Heart left ventricle (tissue), 16 donors: ENCODE data around the gene PLA2G4F. TPM values are rescaled to one million over a fixed set of nuclear protein-coding genes. Genes with fewer than 3 reads are reported as not detected.

Experiments
- ATAC-seq, 4 donors: fragments of 200-7000 bp; cut with Tn5 transposase; one replicate each; pipeline ENCODE4 v1.9.1; 2020 to 2022; ENCODE audit warnings: moderate library complexity in 4 of 4, mild to moderate bottlenecking in 3 of 4, moderate number of reproducible peaks in 1 of 4
- DNase-seq, 5 donors: peaks; one replicate each; pipeline ENCODE4 v3.0.0-alpha.2; 2020
- H3K27ac ChIP-seq, 12 donors: fragments of 200-600 bp; sonication (generic) in 4 of 12; one replicate each; pipeline versions ENCODE4 v1.5.0 to v1.8.0; 2016 to 2022; ENCODE audit warnings: mild to moderate bottlenecking in 2 of 12
- H3K27me3 ChIP-seq, 9 donors: fragments of 200-600 bp; sonication (generic) in 2 of 9; one replicate each; pipeline versions ENCODE4 v1.5.1 to v1.8.0; 2016 to 2022; ENCODE audit warnings: mild to moderate bottlenecking in 3 of 9
- H3K36me3 ChIP-seq, 9 donors: fragments of 200-600 bp; sonication (generic) in 2 of 9; one replicate each; pipeline versions ENCODE4 v1.5.0 to v1.8.0; 2018 to 2022; ENCODE audit warnings: mild to moderate bottlenecking in 2 of 9
- H3K4me1 ChIP-seq, 12 donors: fragments of 200-600 bp; sonication (generic) in 4 of 12; one replicate each; pipeline versions ENCODE4 v1.5.0 to v1.8.0; 2016 to 2022; ENCODE audit warnings: mild to moderate bottlenecking in 3 of 12
- H3K4me3 ChIP-seq, 12 donors: fragments of 200-600 bp; sonication (generic) in 4 of 12; one replicate each; pipeline versions ENCODE4 v1.5.0 to v1.8.0; 2017 to 2022; ENCODE audit warnings: mild to moderate bottlenecking in 9 of 12, moderate library complexity in 4 of 12
- H3K9me3 ChIP-seq, 12 donors: fragments of 200-600 bp; sonication (generic) in 4 of 12; one replicate each; pipeline versions ENCODE4 v1.5.0 to v1.8.0; 2016 to 2022; ENCODE audit warnings: mild to moderate bottlenecking in 1 of 12
- CTCF ChIP-seq, 12 donors: fragments of 200-600 bp; sonication (generic) in 4 of 12; IDR thresholded peaks; one replicate each; pipeline versions ENCODE4 v1.5.0 to v1.8.0; 2018 to 2022; ENCODE audit warnings: antibody characterized with exemption in 12 of 12, mild to moderate bottlenecking in 5 of 12
- POLR2A ChIP-seq, 2 donors: fragments of 450-650 bp; IDR thresholded peaks; one replicate each; pipeline ENCODE4 v1.6.1; 2017; ENCODE audit warnings: antibody characterized with exemption in 2 of 2, mild to moderate bottlenecking in 2 of 2, moderate library complexity in 2 of 2
- WGBS, 4 donors: extraction: QIAGEN DNeasy Blood & Tissue Kit in 2 of 4; methylation state at CpG; one replicate each; pipeline versions ENCODE4 v1.1.5 to v1.1.7; 2013 to 2018; 5-methylcytosine and 5-hydroxymethylcytosine counted together
- intact Hi-C, 10 donors: fragments of 100-400 bp; cut with DNase I; formaldehyde crosslinking; loops; one replicate each; pipeline versions ENCODE4 v1.11.1 to v1.14.2; 2022
- polyA plus RNA-seq, 2 donors: library from polyadenylated mRNA; stranded (reverse); fragments of 200-250 nt; gene quantifications; one replicate each; pipeline ENCODE4 v1.2.3, GENCODE V29; 2013
- total RNA-seq, 9 donors: library from RNA; depleted of rRNA in 2 of 9; stranded (reverse); fragments of >200 nt in 2 of 9; fragmentation: NEBNext Ultra II Directional in 3 of 9; extraction: Animal tissue kit (Norgen Biotek cat#: 25700) in 3 of 9; gene quantifications; one replicate each; pipeline versions ENCODE4 v1.1.0 to v1.2.4, GENCODE V29; 2016 to 2023
- donor health status: ischemic (EF 13 %, LVEDD 7.1; RV severe dilation, severe dysfunction).
- donor health status: healthy with polysubstance abuse.
- donor health status: DM: no; HTN: yes; CAD: no.
- donor health status: DM: no; HTN: no; CAD: no.
- donor health status: ischemic (EF 25% LVEDD 6.9; RV normal size, moderate dysfunction).
- donor health status: ischemic (EF 25% LVEDD 5.7; RV mildly dilated, moderate dysfunction).
- donor health status: healthy.
- donor health status: DM: yes; HTN: yes; CAD: no.
- donor health status: ischemic (EF 35%, LVEDD 5.7; RV mildly dilated, moderate dysfunction).
- donor health status: nonischemic (EF 11% LVEDD 7.7; RV severe dilation, severe dysfunction).
- donor health status: DM: yes; HTN: yes; CAD: no.
- donor health status: PGD.
- donor health status: ischemic (EF 29% LVEDD 5.4; RV normal size, mild dysfunction).
- donor health status: nonischemic (EF 23%, LVEDD 6.1; RV moderate dilation, normal function).

The PLA2G4F gene
- total and polyA plus RNA-seq, 11 donors: 0.09 to 9.0 (median 1.4) TPM

- Histone ChIP-seq H3K9me3 (no peaks in the 10 kb centered on the region), H3K4me1 (peaks cover 0 to under 1% (median 0%) of the 10 kb centered on the region in 12 donors), H3K36me3 (no peaks in the 10 kb centered on the region), H3K4me3 (no peak overlapping the region), H3K27me3 (no peaks in the 10 kb centered on the region), H3K27ac (no peak overlapping the region)
- no peak for TF ChIP-seq POLR2A (IDR thresholded peaks at IDR 0.05)
- TF ChIP-seq CTCF (IDR thresholded peaks at IDR 0.05): no peak
- ATAC-seq: no peak
- no peak for DNase-seq
- WGBS, 4 donors: 90 to 94% (median 92%) methylated on average over 3 to 4 of the region's 4 CpGs
- intact Hi-C loops: no loop called here
These were observed 13.1 kb downstream of the PLA2G4F start for GRCh38 chr15:42143356-42143755.

GRCh38 chr15:42141795-42142667 lies 14.4 kb downstream of the PLA2G4F start:
- Histone ChIP-seq H3K36me3 (no peaks in the 10 kb centered on the region), H3K27ac (no peak overlapping the region), H3K4me1 (no peaks in the 10 kb centered on the region), H3K9me3 (no peaks in the 10 kb centered on the region), H3K27me3 (no peaks in the 10 kb centered on the region), H3K4me3 (no peak overlapping the region)
- ATAC-seq (no peak), DNase-seq (no peak)
- no peak for TF ChIP-seq POLR2A (IDR thresholded peaks at IDR 0.05)
- no peak for TF ChIP-seq CTCF (IDR thresholded peaks at IDR 0.05)
- intact Hi-C loops: no loop called here
- WGBS, 4 donors: 82 to 88% (median 86%) methylated on average over 21 of the region's 21 CpGs

GRCh38 chr15:42141246-42141645 lies 15.2 kb downstream of the PLA2G4F start:
- no peak for ATAC-seq
- Histone ChIP-seq H3K4me1 (no peaks in the 10 kb centered on the region), H3K27me3 (no peaks in the 10 kb centered on the region), H3K27ac (no peak overlapping the region), H3K36me3 (no peaks in the 10 kb centered on the region), H3K9me3 (no peaks in the 10 kb centered on the region), H3K4me3 (no peak overlapping the region)
- no peak for DNase-seq
- 82 to 90% (median 89%) methylated on average over 5 to 7 of the region's 7 CpGs for WGBS, 4 donors
- intact Hi-C loops: no loop called here
- TF ChIP-seq POLR2A (IDR thresholded peaks at IDR 0.05) (no peak), CTCF (IDR thresholded peaks at IDR 0.05) (no peak)

GRCh38 chr15:42140383-42141070 lies 15.9 kb downstream of the PLA2G4F start:
- ATAC-seq (no peak), DNase-seq (no peak)
- 84 to 90% (median 87%) methylated on average over 8 of the region's 8 CpGs for WGBS, 4 donors
- H3K4me3 ChIP-seq: no peak overlapping the region
- no peaks in the 10 kb centered on the region for H3K4me1 ChIP-seq
- intact Hi-C loops: no loop called here
- no peaks in the 10 kb centered on the region for H3K9me3 ChIP-seq
- H3K27ac ChIP-seq: no peak overlapping the region
- no peaks in the 10 kb centered on the region for H3K36me3 ChIP-seq
- H3K27me3 ChIP-seq: no peaks in the 10 kb centered on the region
- TF ChIP-seq CTCF (IDR thresholded peaks at IDR 0.05) (no peak), POLR2A (IDR thresholded peaks at IDR 0.05) (no peak)
